ENCODE data around the gene KRT78. TPM values are rescaled to one million over a fixed set of nuclear protein-coding genes. Genes with fewer than 3 reads are reported as not detected.

Gene KRT78
- total and polyA plus RNA-seq, 2 donors (not counting 1 experiment from before 2014, with no cell fraction given), result not detected

DNA sequence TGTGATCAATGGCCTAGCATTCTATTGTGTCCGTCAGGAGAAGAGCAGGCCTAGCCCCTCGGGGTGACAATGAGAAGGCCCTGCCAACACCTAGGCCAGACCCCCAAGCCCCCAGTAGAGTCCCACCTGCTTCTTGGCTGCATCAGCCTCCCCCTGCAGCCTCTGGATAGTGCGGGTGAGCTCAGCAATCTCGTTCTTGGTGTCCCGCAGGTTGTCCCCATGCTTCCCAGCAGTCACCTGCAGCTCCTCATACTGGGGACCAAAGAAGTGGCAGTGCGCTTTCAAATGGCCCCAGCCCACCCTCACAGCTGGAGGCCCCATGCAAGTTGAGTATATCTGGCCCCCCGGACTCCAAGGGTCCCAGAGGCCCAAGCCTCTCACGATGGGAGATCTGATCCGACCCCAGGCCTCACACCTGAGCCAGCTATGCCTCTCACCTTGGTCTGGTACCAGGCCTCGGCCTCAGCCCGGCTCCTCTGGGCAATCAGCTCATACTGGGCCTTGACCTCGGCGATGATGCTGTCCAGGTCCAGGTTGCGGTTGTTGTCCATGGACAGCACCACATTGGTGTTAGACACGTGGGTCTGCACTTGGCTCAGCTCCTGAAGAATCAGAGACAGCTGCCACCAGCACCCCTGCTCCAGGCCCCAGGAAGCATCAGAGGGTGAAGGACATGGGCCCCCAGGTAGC is 24.9 kb downstream of the KRT78 start:
- POLR2A ChIA-PET, result no interaction called here
- 88% methylated on average over 15 of the region's 15 CpGs for WGBS (ENCODE audit: insufficient coverage)

More for the DNA sequence above, 24.9 kb downstream of the KRT78 start:
- Histone ChIP-seq H3K36me3 (replicated peaks in 1 of 2; ENCODE audit: control extremely low read depth in 1 of 2, control insufficient read depth in 1 of 2, extremely low read depth in 1 of 2, insufficient read depth in 2 of 2, low read length in 1 of 2) (no peaks in the 10 kb centered on the region), H3K9ac (ENCODE audit: low read length) (no peak overlapping the region), H3K9me3 (ENCODE audit: control extremely low read depth in 1 of 3, control insufficient read depth in 2 of 3, insufficient read depth in 1 of 3, low read length in 2 of 3) (no peaks in the 10 kb centered on the region), H3K4me2 (replicated peaks; ENCODE audit: low read depth, low read length, poor library complexity, severe bottlenecking) (no peak overlapping the region), H3K27ac (ENCODE audit: low read length in 2 of 2) (no peak overlapping the region), H3K4me1 (ENCODE audit: control insufficient read depth in 2 of 2, insufficient read depth in 2 of 2, low read length in 2 of 2) (no peaks in the 10 kb centered on the region), H3K79me2 (ENCODE audit: control insufficient read depth, insufficient read depth, low read length) (no peaks in the 10 kb centered on the region), H3K4me3 (ENCODE audit: control extremely low read depth in 1 of 5, extremely low read depth in 1 of 5, insufficient read depth in 1 of 5, low read depth in 2 of 5, low read length in 4 of 5) (no peak overlapping the region), H2AFZ (ENCODE audit: insufficient read depth, low read depth, low read length, poor library complexity, severe bottlenecking) (no peak overlapping the region), H4K20me1 (ENCODE audit: control insufficient read depth, insufficient read depth, low read length, poor library complexity, severe bottlenecking) (no peaks in the 10 kb centered on the region), H3K27me3 (replicated peaks in 1 of 4; ENCODE audit: control extremely low read depth in 1 of 4, control insufficient read depth in 3 of 4, insufficient read depth in 4 of 4, low read length in 3 of 4) (peaks cover 0 to 6% (median 0%) of the 10 kb centered on the region in 4 experiments)
- H3K27ac Mint-ChIP-seq, result no peak overlapping the region
- no peaks in the 10 kb centered on the region for H3K9me3 Mint-ChIP-seq (ENCODE audit: insufficient read depth)
- CTCF ChIA-PET, result no interaction called here
- no peaks in the 10 kb centered on the region for H3K4me1 Mint-ChIP-seq
- intact Hi-C loops (cut with micrococcal nuclease), result no loop called here
- H3K27me3 Mint-ChIP-seq, result peaks cover 28% of the 10 kb centered on the region
- TF ChIP-seq CTCF (IDR thresholded peaks at IDR 0.05) (no peak), EZH2 (IDR thresholded peaks at IDR 0.05; ENCODE audit: borderline replicate concordance, insufficient read depth, low read depth, low read length, poor library complexity, severe bottlenecking) (no peak)
- no peak for ATAC-seq (ENCODE audit: low read depth)
- no peak for DNase-seq
- no peak overlapping the region for H3K4me3 Mint-ChIP-seq
